ENCODE measurements around the gene CRELD2.

CRELD2 gene

DNA sequence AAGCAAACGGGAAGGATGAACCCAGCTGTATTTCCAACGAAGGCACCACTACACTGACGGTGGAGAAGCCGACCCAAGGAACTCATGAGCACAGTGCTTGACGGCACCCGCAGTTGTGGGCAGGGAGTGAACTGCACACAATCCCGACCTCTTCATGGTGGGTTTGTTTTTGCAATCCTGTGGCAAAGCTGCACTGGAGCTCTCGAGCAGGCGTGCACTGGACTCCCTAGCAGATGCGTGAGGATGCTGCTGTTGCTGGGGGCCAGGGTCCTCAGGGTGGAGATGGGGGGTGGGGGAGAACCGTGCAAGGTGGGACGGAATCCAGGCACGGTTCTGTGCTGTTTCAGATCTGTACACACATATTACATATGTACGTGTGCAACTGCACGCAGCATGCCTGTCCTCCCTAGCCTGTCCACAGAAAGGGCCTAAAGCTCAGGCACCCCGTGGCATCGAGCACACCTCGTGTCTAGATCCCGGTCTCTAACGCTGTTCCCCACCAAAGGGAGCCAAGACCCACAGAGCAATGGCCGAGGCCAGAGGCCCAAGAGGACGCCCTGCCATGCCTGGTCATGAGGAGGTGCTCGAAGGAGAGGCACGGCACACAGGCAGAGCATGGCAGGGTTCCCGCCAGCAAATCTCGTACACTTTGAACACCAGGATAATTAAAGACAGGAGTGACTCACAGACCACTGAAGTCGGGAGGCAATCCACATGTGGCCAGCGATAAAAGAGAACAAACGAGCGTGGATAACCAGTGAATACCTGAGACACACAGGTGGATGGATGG, 17.8 kb upstream of the CRELD2 start:
- TF ChIP-seq FEZF1 (tag by site-specific recombination; IDR thresholded peaks at IDR 0.05) = no peak
- H3K4me1 ChIP-seq (ENCODE audit: control insufficient read depth, insufficient read depth, low read length) = no peaks in the 10 kb centered on the region
- H3K36me3 ChIP-seq (ENCODE audit: control insufficient read depth in 2 of 2, insufficient read depth in 1 of 2, low read length in 2 of 2) = peaks cover 4 to 56% of the 10 kb centered on the region in 2 experiments; a peak in 2 of 3 replicates
- no peak overlapping the region for H3K27ac ChIP-seq (ENCODE audit: extremely low read depth, low read depth, low read length)
- no peaks in the 10 kb centered on the region for H3K9me3 ChIP-seq (ENCODE audit: control insufficient read depth, insufficient read depth, low read depth, low read length)
- H3K4me3 ChIP-seq (ENCODE audit: low read depth, low read length) = no peak overlapping the region
- POLR2A ChIA-PET = no interaction called here
- CTCF ChIA-PET = no interaction called here

DNA sequence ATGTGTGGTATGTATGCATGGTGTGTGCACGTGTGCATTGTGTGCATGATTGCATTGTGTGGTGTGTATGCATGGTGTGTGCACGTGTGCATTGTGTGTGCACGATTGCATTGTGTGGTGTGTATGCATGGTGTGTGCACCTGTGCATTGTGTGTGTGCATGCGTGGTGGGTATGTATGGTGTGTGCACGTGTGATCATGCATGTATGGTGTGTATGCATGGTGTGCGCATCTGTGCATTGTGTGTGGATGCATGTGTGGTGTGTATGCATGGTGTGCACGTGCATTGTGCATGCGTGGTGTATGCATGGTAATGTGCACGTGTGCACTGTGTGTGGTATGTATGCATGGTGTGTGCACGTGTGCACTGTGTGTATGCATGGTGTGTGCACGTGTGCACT, 17.0 kb upstream of the CRELD2 start:
- H3K27ac ChIP-seq (ENCODE audit: extremely low read depth, low read depth, low read length) = no peak overlapping the region
- H3K4me1 ChIP-seq (ENCODE audit: control insufficient read depth, insufficient read depth, low read length) = no peaks in the 10 kb centered on the region
- POLR2A ChIA-PET = no interaction called here
- H3K4me3 ChIP-seq (ENCODE audit: low read depth, low read length) = no peak overlapping the region
- CTCF ChIA-PET = no interaction called here
- TF ChIP-seq ZFP69B (tag by site-specific recombination; IDR thresholded peaks at IDR 0.05) = no peak
- TF ChIP-seq, protein P1, sequence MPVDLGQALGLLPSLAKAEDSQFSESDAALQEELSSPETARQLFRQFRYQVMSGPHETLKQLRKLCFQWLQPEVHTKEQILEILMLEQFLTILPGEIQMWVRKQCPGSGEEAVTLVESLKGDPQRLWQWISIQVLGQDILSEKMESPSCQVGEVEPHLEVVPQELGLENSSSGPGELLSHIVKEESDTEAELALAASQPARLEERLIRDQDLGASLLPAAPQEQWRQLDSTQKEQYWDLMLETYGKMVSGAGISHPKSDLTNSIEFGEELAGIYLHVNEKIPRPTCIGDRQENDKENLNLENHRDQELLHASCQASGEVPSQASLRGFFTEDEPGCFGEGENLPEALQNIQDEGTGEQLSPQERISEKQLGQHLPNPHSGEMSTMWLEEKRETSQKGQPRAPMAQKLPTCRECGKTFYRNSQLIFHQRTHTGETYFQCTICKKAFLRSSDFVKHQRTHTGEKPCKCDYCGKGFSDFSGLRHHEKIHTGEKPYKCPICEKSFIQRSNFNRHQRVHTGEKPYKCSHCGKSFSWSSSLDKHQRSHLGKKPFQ (tag by site-specific recombination; IDR thresholded peaks at IDR 0.05) = peak; percentile 87
- no peak for TF ChIP-seq ZNF391 (tag by site-specific recombination; IDR thresholded peaks at IDR 0.05; ENCODE audit: borderline replicate concordance, low read depth)
- H3K36me3 ChIP-seq (ENCODE audit: control insufficient read depth in 2 of 2, insufficient read depth in 1 of 2, low read length in 2 of 2) = peaks cover 4 to 62% of the 10 kb centered on the region in 2 experiments; a peak in 2 of 3 replicates
- no peaks in the 10 kb centered on the region for H3K9me3 ChIP-seq (ENCODE audit: control insufficient read depth, insufficient read depth, low read depth, low read length)

- Histone ChIP-seq H3K27ac (ENCODE audit: extremely low read depth, low read depth, low read length) (no peak overlapping the region), H3K9me3 (ENCODE audit: control insufficient read depth, insufficient read depth, low read depth, low read length) (no peaks in the 10 kb centered on the region), H3K36me3 (ENCODE audit: control insufficient read depth in 2 of 2, insufficient read depth in 1 of 2, low read length in 2 of 2) (peaks cover 0 to 76% of the 10 kb centered on the region in 2 experiments; a peak in 2 of 3 replicates), H3K4me1 (ENCODE audit: control insufficient read depth, insufficient read depth, low read length) (no peaks in the 10 kb centered on the region), H3K4me3 (ENCODE audit: low read depth, low read length) (no peak overlapping the region)
- ChIA-PET CTCF (no interaction called here), POLR2A (interaction anchor here (1.2 kb wide), 1 partner anchor 15 kb away, joined by 3 read pairs; the partner anchor contains the start of genes ALG12 and CRELD2)
- TF ChIP-seq ZNF16 (tag by site-specific recombination; IDR thresholded peaks at IDR 0.05; ENCODE audit: low read depth) (no peak), OSR2 (tag by site-specific recombination; IDR thresholded peaks at IDR 0.05) (0 out of 2 replicates have a peak, but pooled peaks have one; percentile 25), ZNF449 (tag by site-specific recombination; IDR thresholded peaks at IDR 0.05) (no peak)
Measured at GRCh38 chr22:49903322-49904039, 15.0 kb upstream of the CRELD2 start.

DNA sequence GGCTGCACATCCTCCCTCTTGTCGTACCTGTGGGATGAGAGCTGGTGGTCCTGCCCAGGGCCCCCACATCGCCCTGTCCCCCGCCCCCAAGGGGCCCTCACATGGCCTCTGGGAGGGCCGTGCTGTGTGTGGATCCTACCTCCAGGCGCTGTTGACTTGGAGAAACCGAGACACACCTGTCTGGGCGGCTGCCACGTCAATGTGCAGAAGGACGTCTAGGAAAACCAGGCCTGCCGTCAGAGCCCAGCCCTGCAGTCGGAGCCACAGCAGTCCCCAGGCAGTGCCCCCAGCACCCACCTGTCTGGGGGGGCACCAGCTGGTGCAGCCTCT, 14.4 kb upstream of the CRELD2 start:
- Histone ChIP-seq H3K4me3 (ENCODE audit: low read depth, low read length) (no peak overlapping the region), H3K4me1 (ENCODE audit: control insufficient read depth, insufficient read depth, low read length) (no peaks in the 10 kb centered on the region), H3K36me3 (ENCODE audit: control insufficient read depth in 2 of 2, insufficient read depth in 1 of 2, low read length in 2 of 2) (peaks cover 0 to 78% of the 10 kb centered on the region in 2 experiments; a peak in 2 of 3 replicates), H3K9me3 (ENCODE audit: control insufficient read depth, insufficient read depth, low read depth, low read length) (no peaks in the 10 kb centered on the region), H3K27ac (ENCODE audit: extremely low read depth, low read depth, low read length) (no peak overlapping the region)
- CTCF ChIA-PET = no interaction called here
- POLR2A ChIA-PET = interaction anchor here (1.2 kb wide), 1 partner anchor 14 kb away, joined by 3 read pairs; the partner anchor contains the start of genes ALG12 and CRELD2
- TF ChIP-seq ZNF518A (tag by site-specific recombination; conservative IDR thresholded peaks at IDR 0.05; ENCODE audit: low read depth) = no peak
- TF ChIP-seq, protein P2, sequence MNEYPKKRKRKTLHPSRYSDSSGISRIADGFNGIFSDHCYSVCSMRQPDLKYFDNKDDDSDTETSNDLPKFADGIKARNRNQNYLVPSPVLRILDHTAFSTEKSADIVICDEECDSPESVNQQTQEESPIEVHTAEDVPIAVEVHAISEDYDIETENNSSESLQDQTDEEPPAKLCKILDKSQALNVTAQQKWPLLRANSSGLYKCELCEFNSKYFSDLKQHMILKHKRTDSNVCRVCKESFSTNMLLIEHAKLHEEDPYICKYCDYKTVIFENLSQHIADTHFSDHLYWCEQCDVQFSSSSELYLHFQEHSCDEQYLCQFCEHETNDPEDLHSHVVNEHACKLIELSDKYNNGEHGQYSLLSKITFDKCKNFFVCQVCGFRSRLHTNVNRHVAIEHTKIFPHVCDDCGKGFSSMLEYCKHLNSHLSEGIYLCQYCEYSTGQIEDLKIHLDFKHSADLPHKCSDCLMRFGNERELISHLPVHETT (tag by site-specific recombination; IDR thresholded peaks at IDR 0.05) = no peak
- TF ChIP-seq ZNF2 (tag by site-specific recombination; IDR thresholded peaks at IDR 0.05) = no peak
- no peak for TF ChIP-seq SP7 (tag by site-specific recombination; IDR thresholded peaks at IDR 0.05)
- no peak for TF ChIP-seq ZNF623 (tag by site-specific recombination; IDR thresholded peaks at IDR 0.05)
- no peak for TF ChIP-seq ZNF366 (tag by site-specific recombination; conservative IDR thresholded peaks at IDR 0.05)
- no peak for TF ChIP-seq ZNF175 (tag by site-specific recombination; IDR thresholded peaks at IDR 0.05)
- TF ChIP-seq ZSCAN23 (tag by site-specific recombination; IDR thresholded peaks at IDR 0.05) = no peak
- no peak for TF ChIP-seq ZNF548 (tag by site-specific recombination; IDR thresholded peaks at IDR 0.05)

Measured in HEK293 (cell line).